Right renal cortex interstitium (tissue), 3 donors: ENCODE data around the gene CCDC8. TPM values are rescaled to one million over a fixed set of nuclear protein-coding genes. Genes with fewer than 3 reads are reported as not detected.
"Not testable (repeated sequence)": the region's sequence is repeated elsewhere in the genome, so short reads cannot be mapped to it uniquely, and the experiment has no call there.

ENCODE experiments used
- DNase-seq, 3 donors: peaks; one replicate each; pipeline ENCODE4 v3.0.0-alpha.2; 2013; ENCODE audit warnings: low read depth in 3 of 3, low spot score in 2 of 3
- polyA plus RNA-seq, 3 donors: library from polyadenylated mRNA; unstranded; fragments of 120-200 nt; gene quantifications; one replicate each; pipeline ENCODE4 v1.2.1, GENCODE V29; 2013; ENCODE audit not compliant: insufficient read length in 3 of 3

The CCDC8 gene
- polyA plus RNA-seq, 3 donors: 48.5 to 53.8 (median 52.8) TPM

DNA sequence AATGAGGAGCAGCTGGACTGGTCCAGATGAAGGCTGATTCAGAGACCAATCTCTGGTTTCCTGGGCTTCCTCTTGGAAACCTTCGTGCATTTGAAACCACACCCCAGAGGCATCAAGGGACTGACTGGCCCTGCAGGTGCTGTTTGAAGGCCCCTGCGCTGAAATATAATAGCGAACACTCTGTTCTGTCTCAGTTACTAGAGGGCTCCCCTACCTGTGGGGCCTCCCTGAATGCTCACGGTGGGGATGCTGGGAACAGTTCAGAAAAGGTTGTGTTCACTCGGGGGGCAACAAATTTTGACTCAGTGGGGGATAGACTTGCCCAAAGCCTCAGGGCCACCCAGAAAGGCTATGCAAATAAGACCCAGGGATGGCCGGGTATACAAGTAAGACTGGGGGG lies 6.4 kb downstream of the CCDC8 start:
- DNase-seq: no peak

DNA sequence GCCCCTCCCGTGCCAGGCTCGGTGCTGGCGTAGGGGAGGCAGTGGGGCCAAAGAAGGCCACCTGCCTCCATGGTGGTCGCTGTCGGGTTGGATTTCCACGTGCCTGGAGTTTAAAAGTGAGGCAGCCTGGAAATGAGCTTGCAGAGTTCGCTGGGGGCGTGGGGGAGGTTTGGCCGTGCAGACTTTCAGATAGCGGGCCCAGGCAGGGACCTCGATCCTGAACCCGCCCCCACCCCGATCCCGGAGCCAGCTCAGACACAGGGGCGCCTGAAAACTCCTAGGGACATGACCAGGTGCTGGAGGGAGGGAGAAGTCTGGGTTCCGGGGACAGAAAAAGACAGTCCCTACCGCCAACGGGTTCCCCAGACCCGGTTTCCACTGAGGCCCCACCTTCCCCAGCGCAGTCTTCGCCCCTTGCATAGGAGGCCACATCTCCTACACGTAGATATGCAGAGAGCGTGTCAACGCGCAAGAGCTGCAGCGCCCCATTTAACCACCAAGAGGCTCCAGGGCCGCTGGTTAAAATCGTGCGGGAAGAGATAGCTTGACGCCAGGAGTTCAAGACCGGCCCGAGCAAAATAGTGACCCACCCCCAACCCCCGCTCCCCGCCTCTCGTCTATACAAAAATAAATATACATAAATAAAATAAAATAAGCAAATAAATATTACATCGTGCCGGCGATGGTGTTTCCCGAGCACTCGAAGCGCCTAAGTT lies 8.5 kb downstream of the CCDC8 start:
- DNase-seq: no peak

DNA sequence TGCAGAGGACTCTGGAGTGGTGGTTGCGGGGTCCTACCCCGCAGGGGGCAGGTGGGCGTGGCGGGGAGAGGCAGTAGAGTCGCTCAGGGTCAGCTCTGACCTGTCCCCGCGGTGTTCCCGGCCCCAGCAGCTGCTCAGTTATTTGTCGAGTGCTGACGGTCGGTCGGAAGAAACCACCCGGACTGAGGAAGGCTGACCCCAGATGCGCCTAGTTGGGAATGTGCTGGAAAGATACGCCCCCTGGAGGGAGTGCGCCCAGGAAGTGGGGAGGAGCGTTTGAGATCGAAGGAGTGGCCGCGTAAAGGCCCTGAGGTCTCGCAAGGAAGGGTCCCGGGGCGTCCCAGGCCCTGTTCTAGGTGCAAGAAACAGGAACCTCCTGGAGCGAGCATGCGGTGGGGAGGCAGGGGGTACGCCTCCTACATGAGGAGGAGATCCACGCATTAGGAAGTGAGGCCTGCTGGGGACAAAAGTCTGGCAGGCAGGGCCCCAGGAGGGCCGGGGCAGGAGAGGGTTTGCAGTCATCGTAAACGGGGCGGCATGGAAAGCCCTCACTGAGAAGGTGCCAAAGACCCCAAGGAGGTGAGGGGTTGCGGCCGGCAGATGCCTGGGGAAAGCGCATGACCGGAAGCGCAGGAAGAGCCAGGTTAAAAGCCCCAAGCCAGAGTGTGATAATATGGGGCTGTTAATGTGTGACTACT lies 9.2 kb downstream of the CCDC8 start:
- no peak for DNase-seq

DNA sequence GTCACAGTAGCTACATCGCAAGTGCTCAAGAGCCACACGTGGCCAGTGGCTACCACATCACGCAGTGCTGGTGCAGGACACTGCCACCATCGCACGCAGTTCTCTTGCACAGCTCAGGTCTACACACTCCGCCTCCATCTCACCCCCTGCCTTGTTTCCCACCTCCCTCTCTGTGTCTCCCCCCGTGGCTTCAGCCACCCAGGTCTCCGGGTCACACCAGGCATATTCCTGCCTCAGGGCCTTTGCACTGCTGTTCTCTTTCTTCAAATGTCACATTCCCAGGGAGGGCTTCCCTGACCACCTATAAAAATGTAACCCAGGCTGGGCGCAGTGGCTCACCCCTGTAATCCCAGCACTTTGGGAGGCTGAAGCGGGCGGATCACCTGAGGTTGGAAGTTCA lies 10.6 kb downstream of the CCDC8 start:
- no peak for DNase-seq

DNA sequence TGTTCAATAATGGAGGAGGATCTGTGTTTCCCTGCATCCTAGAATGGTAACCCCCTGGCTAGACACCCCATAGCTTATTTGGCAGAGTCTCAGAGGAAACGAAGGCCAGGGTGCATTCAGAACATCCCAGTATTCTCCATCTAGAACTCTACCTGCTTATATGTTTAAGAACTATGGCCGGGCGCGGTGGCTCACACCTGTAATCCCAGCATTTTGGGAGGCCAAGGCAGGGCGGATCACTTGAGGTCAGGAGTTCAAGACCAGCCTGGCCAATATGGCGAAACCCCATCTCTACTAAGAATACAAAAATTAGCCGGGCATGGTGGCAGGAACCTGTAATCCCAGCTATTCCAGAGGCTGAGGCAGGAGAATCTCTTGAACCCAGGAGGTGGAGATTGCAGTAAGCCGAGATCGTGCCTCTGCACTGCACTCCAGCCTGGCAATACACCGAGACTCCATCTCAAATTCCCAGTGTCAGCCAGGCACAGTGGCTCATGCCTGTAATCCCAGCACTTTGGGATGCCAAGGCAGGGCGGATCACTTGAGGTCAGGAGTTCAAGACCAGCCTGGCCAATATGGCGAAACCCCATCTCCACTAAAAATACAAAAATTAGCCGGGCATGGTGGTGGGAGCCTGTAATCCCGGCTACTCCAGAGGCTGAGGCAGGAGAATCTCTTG lies 15.4 kb downstream of the CCDC8 start:
- DNase-seq: not testable (repeated sequence)

DNA sequence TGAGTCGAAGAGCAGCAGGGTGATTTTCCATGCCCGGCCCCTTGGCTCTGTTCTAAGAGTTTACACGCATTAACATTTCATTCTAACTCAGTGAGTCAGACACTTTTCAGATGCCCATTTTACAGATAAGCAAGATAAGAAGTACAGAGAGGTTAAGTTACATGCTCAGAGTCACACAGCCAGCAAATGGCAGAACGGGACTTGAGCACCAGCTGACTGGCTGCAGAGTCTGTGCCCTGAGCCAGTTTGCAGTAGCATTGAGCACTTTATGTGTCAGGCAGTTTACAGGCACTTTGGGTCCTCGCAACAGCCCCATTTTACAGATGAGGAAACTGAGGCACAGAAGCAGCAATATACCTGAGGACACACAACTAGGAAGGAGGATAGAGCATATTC lies 19.0 kb downstream of the CCDC8 start:
- DNase-seq: no peak

DNA sequence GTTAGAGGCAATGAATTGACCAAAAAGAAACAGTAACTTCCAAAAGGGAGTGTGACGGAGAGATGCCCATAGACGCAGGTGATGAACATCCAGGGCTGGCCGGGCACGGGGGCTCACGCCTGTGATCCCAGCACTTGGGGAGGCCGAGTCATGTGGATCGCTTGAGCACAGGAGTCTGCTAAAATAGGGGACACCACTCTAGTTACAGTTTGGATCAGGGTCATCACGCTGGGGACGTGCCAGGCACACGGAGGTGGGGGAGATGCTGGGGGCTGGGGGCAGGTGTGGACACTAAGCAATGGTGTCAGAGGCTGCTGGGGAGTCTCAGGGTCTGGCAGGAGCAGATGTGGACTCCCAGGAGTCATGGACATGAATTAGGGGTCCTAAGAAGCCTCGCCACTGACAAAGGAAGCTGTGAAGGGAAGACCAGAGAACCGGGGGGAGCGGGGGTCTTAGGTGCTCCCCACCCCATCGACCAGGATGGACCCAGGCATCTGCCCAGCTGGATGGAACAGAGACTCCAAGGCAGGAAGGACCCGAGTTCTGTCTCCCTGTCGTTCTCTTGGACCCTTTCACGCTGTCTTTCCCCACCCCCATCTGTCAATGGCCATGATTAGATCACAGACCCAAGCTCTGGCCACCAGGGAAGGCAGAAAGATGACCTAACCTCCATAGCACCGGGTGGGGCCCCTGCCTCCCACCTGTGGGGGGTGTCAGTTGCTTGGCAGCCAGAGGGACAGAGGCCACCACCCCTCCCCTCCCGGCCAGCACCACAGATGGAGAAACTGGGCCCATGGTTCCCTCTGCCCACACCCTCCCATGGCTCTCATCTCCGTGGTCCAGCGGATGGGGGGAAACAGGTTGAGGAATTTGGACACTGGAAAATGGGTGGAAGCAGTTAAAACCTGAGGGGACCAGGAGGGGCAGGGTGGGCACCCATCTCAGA lies 19.6 kb downstream of the CCDC8 start:
- no peak for DNase-seq

DNA sequence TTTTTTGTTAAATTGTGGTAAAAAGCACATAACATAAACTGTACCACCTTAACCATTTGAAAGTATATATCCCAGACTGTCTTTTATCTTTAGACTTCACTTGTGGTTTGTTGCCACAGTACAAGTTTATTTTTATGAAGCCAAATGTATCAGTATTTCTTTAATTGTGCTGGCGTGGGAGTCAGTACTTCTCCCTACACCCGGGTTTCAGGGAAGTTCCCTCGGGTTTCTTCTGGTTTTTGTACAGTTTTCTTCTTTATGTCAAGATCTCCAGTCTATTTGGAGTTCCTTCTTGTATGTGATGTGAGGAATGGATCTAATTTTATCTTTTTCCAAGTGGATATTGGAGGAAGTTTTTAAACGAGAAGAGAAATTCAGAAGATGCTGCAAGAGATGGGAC lies 20.5 kb downstream of the CCDC8 start:
- DNase-seq: no peak

DNA sequence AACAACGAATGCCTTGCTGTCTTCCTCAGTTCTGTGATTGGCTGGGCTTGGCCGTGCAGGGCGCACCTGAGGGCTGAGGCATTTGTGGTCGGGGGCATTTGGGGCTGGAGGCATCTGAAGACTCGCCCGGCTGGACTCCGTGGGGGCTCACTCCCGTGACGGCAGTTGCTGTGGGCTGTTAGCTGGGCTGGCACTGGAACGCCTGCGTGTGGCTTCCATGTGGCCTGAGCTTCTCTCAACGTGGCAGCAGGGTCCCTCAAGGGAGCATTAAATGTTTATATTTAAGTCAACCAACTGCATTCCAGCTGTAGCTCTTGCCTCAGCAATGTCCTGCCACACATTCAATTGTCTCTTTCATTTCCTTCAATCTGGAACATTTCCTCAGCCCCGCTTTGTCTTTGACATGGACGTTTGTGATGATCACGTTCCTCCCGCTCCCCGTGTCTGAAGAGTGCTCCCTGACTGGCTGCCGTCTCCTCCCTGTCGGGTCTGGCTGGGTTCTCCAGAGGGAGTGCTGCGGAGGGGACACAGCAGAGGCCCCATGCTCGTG lies 21.0 kb downstream of the CCDC8 start:
- no peak for DNase-seq

DNA sequence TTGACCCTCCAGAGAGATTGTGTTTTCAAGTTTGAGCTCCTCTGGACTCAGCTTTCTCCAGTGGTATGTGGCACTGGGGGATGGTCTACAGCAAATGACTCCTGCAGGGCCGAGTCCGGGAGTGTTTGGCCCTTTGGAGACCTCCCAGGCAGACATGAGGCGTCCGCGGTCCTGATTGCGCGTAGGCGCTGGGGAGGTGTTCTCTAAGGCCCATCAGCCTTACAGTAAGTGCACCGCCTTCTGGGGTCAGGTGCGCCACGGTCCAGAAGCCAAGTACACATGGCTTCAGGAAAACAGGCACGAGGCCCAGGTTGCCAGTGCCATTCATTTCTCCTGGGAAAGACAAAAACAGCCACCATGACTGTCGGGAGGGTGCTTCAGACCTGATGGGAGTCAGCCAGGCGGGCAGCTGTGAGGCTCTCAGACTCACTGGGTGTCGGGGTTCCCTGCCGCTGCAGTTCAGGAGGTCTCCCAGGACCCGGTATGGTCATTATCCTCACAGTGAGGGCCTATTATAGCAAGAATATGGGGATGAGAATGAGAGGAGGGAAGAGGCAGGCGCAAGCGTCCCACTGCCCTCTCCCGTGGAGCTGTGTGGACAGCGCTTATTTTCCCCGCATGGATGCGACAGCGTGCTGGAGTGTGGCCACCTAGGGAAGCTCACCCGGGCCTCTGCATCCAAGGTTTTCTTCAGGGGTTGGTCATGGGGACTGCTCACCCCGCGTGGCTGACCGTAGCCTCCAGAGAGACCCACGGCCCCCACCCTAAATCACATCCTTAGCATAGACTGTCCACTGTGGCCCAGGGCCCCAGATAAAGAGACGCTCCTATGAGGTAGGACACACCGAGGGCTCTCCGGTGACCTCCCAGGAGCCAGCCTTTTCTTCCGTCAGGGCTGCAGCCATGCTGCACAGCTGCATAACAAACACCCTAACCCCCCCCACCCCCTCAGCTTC lies 21.8 kb downstream of the CCDC8 start:
- DNase-seq: no peak

DNA sequence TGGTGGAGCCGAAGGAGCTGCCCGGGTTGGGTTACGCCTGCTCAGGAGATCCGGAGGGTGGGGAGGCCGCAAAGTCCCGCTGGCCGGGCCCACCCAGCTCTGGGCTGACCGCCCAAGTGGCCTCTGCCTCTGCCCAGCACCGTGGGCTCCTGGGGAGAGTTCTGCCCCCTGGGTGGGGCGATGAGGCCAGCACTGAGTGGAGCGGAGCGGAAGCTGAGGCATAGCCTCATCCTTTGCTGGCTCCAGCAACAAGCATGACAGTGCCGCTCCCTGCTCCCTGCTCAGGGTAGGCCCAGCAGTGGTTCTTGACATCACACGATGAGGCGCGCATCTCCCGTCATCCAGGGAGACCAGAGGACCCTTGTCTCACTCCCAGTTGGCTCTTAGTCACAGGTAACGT lies 22.5 kb downstream of the CCDC8 start:
- no peak for DNase-seq

DNA sequence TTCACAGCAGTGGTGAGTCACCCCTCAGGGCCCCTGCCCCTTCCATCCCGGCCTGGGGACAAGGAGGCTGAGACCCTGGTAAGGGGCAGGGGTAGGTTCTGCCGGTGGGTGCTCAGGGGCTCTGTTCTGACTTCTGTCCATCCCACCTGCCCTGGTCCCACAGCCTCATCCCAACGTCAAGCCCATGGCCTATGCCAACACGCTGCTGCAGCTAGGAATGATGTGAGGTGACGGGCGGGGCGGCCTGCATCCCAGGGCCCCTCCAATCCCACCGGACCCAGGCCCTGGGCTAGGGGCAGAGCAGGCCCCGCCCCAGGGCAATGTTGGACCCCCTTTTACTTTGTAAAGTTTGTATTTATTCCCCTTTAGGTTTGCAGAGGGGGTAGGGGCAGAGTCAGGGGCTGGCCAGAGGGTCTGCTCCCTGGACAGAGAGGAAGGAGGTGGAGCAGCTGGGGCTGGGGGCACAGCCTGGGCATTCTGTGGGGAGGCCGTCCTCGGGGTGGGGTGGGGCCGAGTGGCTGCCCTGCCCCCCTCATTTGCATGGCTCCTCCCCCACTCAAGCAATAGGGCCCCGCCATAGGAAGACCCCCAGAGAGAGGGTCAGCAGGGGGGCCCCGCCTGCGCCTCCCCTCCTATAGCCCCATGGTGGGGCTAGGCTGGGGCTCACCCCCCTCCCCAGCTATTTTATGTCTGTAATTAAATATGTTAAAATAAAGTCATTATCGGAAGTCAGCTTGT lies 23.1 kb downstream of the CCDC8 start:
- DNase-seq: no peak

DNA sequence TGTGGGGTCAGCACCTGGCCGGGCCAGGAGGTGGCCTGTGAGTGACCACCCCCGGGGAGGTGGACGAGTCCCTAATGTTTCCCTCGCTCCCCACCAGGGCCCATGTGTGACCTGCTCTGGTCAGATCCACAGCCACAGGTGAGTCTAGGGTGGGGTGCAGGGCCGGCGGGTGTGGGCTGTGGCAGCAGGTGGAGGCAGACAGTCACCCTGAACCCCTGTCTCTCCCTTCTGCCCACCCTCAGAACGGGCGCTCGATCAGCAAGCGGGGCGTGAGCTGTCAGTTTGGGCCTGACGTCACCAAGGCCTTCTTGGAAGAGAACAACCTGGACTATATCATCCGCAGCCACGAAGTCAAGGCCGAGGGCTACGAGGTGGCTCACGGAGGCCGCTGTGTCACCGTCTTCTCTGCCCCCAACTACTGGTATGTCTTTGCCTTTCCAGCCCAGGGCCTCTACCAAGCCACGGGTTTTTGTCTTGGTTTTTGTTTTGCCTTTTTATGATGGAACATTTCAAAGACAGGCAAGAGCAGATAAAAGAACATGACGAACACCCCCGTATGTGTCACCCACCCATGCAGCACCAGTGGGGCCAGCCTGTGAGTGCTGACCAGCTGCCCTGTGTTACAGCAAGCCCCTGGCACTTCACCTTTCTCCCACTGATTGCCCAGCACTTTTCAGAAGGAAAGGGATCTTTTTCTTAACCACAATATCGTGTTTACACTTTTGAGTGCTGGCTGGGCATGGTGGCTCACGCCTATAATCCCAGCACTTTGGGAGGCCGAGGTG lies 24.9 kb downstream of the CCDC8 start:
- no peak for DNase-seq

DNA sequence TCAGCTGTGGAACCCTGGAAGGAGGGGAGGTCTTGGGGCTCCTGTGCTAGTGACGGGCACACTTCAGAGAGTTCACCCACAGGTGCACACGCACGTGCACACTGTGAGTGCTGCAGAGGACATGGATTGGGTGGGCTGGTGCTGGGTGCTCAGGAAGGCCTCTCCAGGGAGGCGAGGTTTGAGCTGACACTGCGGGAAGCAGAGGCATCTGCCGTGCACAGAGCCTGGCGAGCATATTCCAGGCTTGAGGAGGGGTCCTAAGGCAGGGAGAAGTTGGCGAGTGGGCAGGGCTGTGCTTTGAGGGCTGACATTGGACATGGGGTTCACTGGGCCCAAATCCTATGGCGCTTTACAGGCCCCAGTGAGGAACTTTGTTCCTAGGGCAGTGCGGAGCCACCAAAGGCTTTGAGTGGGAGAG lies 25.6 kb downstream of the CCDC8 start:
- no peak for DNase-seq

DNA sequence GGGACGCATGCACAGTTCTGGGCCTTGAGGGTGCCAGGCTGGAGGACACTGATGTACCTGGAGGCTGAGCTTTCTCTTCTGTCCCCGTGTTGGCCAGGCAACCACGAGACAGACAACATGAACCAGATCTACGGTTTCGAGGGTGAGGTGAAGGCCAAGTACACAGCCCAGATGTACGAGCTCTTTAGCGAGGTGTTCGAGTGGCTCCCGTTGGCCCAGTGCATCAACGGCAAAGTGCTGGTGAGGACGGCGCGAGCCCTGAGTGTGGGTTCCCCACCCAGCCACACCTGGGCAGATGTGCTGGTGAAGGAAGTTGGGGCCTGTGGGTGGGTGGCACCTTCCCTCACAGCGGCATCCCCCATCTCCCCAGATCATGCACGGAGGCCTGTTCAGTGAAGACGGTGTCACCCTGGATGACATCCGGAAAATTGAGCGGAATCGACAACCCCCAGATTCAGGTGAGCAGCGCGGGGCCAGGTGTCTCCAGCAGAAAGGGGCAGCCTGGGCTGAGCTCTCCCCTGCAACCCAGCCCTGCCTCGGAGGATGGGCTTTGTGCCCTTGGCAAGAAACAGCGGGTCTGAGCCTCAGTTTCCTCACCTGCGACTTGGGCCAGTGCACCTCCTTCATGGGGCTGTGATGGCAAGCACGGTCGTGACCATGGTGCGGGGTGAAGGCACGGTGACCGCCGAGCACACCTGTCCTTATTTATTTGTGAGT lies 26.2 kb downstream of the CCDC8 start:
- DNase-seq: no peak

DNA sequence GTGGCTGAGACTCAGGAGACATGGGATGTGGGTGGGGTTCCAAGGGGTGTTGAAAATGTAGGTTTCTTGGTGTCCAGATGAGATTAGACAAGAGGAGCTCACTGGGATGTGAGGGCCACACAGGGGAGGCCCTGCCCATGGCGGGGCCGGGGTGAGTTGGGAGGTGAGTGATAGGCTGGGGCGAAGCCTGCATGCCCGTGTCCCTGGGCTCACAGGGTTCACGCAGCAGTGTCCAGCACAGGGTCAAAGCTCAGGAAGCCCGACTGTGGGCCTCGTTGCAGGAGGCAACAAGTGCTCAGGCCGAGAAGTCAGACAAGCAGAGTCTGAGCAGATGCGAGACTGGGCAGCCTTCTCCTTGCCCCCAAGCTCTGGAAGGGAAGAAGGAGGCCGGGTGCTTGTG lies 27.2 kb downstream of the CCDC8 start:
- DNase-seq: no peak

DNA sequence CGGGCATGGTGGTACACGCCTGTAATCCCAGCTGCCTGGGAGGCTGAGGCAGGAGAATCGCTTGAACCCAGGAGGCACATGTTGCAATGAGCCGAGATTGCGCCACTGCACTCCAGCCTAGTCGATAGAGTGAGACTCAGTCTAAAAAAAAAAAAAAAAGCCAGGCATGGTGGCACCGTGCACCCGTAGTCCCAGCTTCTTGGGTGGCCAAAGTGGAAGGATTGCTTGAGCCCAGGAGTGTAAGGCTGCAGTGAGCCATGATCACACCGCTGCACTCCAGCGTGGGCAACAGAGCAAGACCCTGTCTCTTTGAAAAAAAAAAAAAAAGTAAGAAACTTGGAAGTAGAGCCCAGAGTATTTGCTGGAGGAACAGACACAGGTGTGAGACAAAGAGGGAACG lies 27.7 kb downstream of the CCDC8 start:
- DNase-seq: no peak
